ENCODE measurements around the gene EPB41.

GRCh38 chr1:29162025-29162424 lies 247.7 kb downstream of the EPB41 start:
- TF ChIP-seq CTCF (IDR thresholded peaks at IDR 0.05): no peak
- TF ChIP-seq POLR2A (IDR thresholded peaks at IDR 0.05): no peak
